IMR-90 (cell line): ENCODE data around the gene DCAF5. TPM values are rescaled to one million over a fixed set of nuclear protein-coding genes. Genes with fewer than 3 reads are reported as not detected.

Experiments used
- ATAC-seq: fragments of 200-7000 bp; cut with Tn5 transposase; 2 replicates; pipeline ENCODE4 v1.9.1; 2020; ENCODE audit warnings: low read depth, mild to moderate bottlenecking, moderate library complexity
- BruUV-seq: library from RNA; stranded (reverse); fragments of 400-500 nt; replicated peaks from 2 replicates; lab custom pipeline; 2021; lab: Mats Ljungman, UMichigan
- CTCF ChIA-PET: fragments of 300-600 bp; formaldehyde crosslinking; extraction: SDS; loops from one replicate; lab custom pipeline; 2021; ENCODE audit warnings: antibody characterized with exemption; lab: Yijun Ruan, JAX
- POLR2A ChIA-PET: fragments of 300-600 bp; sonication (Branson Sonifier 250); formaldehyde crosslinking; loops from one replicate; lab custom pipeline; 2022; ENCODE audit warnings: antibody characterized with exemption; ENCODE audit not compliant: unreplicated experiment; lab: Charles Lee
- DNase-seq: peaks from one replicate; pipeline ENCODE4 v3.0.0; 2013
- H2AFZ ChIP-seq: replicated peaks from 2 replicates; pipeline ENCODE3; 2013; ENCODE audit warnings: low read length, mild to moderate bottlenecking; ENCODE audit not compliant: poor library complexity
- H2AK5ac ChIP-seq: 2 replicates; pipeline ENCODE4 v1.6.1; 2013; ENCODE audit warnings: low read depth, low read length, inconsistent platforms
- H2AK9ac ChIP-seq: replicated peaks from 2 replicates; pipeline ENCODE3; 2013; ENCODE audit warnings: mild to moderate bottlenecking, low read depth, low read length, moderate library complexity; ENCODE audit not compliant: poor library complexity
- H2BK120ac ChIP-seq: 2 replicates; pipeline ENCODE4 v1.6.1; 2013; ENCODE audit warnings: low read depth, low read length, inconsistent platforms
- H2BK15ac ChIP-seq: 3 replicates; pipeline ENCODE4 v1.6.1; 2013; ENCODE audit warnings: low read depth, low read length, inconsistent platforms
- H2BK20ac ChIP-seq: 2 replicates; pipeline ENCODE4 v1.6.1; 2013; ENCODE audit warnings: low read depth, mild to moderate bottlenecking, inconsistent platforms, low read length, moderate library complexity
- H2BK5ac ChIP-seq: 2 replicates; pipeline ENCODE4 v1.6.1; 2013; ENCODE audit warnings: mild to moderate bottlenecking, low read depth, low read length, inconsistent platforms; ENCODE audit not compliant: poor library complexity, severe bottlenecking
- H3K14ac ChIP-seq: replicated peaks from 2 replicates; pipeline ENCODE4 v1.6.1; 2013; ENCODE audit warnings: low read depth, low read length, inconsistent platforms
- H3K18ac ChIP-seq: 2 replicates; pipeline ENCODE4 v1.6.1; 2013; ENCODE audit warnings: low read depth, low read length, control low read depth
- H3K23ac ChIP-seq: 2 replicates; pipeline ENCODE4 v1.6.1; 2013; ENCODE audit warnings: low read depth, low read length, inconsistent platforms
- H3K27ac ChIP-seq: 2 replicates; pipeline ENCODE4 v1.5.1; 2013; ENCODE audit warnings: mild to moderate bottlenecking, control low read depth, low read length; ENCODE audit not compliant: insufficient read depth
- H3K27me3 ChIP-seq: 2 replicates; pipeline ENCODE4 v1.6.1; 2013; ENCODE audit warnings: low read length; ENCODE audit not compliant: control insufficient read depth, insufficient read depth
- H3K36me3 ChIP-seq: 2 replicates; pipeline ENCODE4 v1.6.1; 2013; ENCODE audit warnings: low read length, mixed read lengths; ENCODE audit not compliant: control insufficient read depth, insufficient read depth
- H3K4ac ChIP-seq: 2 replicates; pipeline ENCODE4 v1.6.1; 2013; ENCODE audit warnings: low read depth, low read length, inconsistent platforms
- H3K4me1 ChIP-seq: 2 replicates; pipeline ENCODE4 v1.6.1; 2013; ENCODE audit warnings: low read length, mixed read lengths; ENCODE audit not compliant: control insufficient read depth, insufficient read depth
- H3K4me2 ChIP-seq: 2 replicates; pipeline ENCODE4 v1.6.1; 2013; ENCODE audit warnings: low read depth, mild to moderate bottlenecking, control low read depth, low read length, moderate library complexity
- H3K4me3 ChIP-seq: 2 replicates; pipeline ENCODE4 v1.5.1; 2013; ENCODE audit warnings: low read depth, mild to moderate bottlenecking, control low read depth, low read length, moderate library complexity; ENCODE audit not compliant: insufficient read depth
- H3K56ac ChIP-seq: 2 replicates; pipeline ENCODE4 v1.6.1; 2013; ENCODE audit warnings: low read length, inconsistent platforms; ENCODE audit not compliant: insufficient read depth; ENCODE audit errors: extremely low read depth
- H3K79me1 ChIP-seq, 2 experiments: 2 replicates each; pipeline ENCODE4 v1.6.1; 2013; ENCODE audit warnings: low read length in 2 of 2, inconsistent platforms in 1 of 2, low read depth in 1 of 2
- H3K9ac ChIP-seq: 2 replicates; pipeline ENCODE4 v1.6.1; 2013; ENCODE audit warnings: low read depth, low read length, control low read depth
- H3K9me1 ChIP-seq: 2 replicates; pipeline ENCODE4 v1.6.1; 2013; ENCODE audit warnings: low read length, inconsistent platforms; ENCODE audit not compliant: insufficient read depth
- H3K9me3 ChIP-seq: 2 replicates; pipeline ENCODE4 v1.6.1; 2013; ENCODE audit warnings: low read length; ENCODE audit not compliant: control insufficient read depth, insufficient read depth
- H4K20me1 ChIP-seq: 2 replicates; pipeline ENCODE4 v1.6.1; 2013; ENCODE audit warnings: low read length, inconsistent platforms; ENCODE audit not compliant: insufficient read depth
- H4K5ac ChIP-seq: 2 replicates; pipeline ENCODE4 v1.6.1; 2013; ENCODE audit warnings: mild to moderate bottlenecking, low read depth, low read length, control low read depth
- H4K8ac ChIP-seq, 2 experiments: 2 replicates each; pipeline ENCODE4 v1.6.1; 2013; ENCODE audit warnings: low read depth in 2 of 2, low read length in 2 of 2, control low read depth in 1 of 2, inconsistent platforms in 1 of 2
- H4K91ac ChIP-seq: 2 replicates; pipeline ENCODE4 v1.6.1; 2013; ENCODE audit warnings: low read depth, low read length, inconsistent platforms; ENCODE audit not compliant: insufficient read depth
- BHLHE40 ChIP-seq: fragments of 150-350 bp; IDR thresholded peaks from 2 replicates; pipeline ENCODE4 v1.6.1; 2016; ENCODE audit warnings: mild to moderate bottlenecking, low read depth, low read length
- MAZ ChIP-seq: IDR thresholded peaks from 2 replicates; pipeline ENCODE4 v1.6.1; 2012; ENCODE audit warnings: low read depth, mild to moderate bottlenecking, low read length, improper control_type of control experiment, moderate library complexity, borderline replicate concordance
- MXI1 ChIP-seq: IDR thresholded peaks from 2 replicates; pipeline ENCODE4 v1.6.1; 2012; ENCODE audit warnings: low read depth, mild to moderate bottlenecking, low read length, moderate library complexity, borderline replicate concordance
- RAD21 ChIP-seq: IDR thresholded peaks from 2 replicates; pipeline ENCODE4 v1.6.1; 2012; ENCODE audit warnings: low read length, improper control_type of control experiment
- RFX5 ChIP-seq: IDR thresholded peaks from 2 replicates; pipeline ENCODE4 v1.8.0; 2012; ENCODE audit warnings: low read depth, mild to moderate bottlenecking, low read length, moderate library complexity
- WGBS, 2 experiments: methylation state at CpG; one replicate each; pipeline versions ENCODE4 v1.1.5 to v1.1.7; 2013; ENCODE audit warnings: missing lambda C conversion rate in 2 of 2; ENCODE audit not compliant: insufficient read length in 1 of 2; ENCODE audit errors: extremely low coverage in 2 of 2; 5-methylcytosine and 5-hydroxymethylcytosine counted together
- dilution Hi-C: fragments of 300-500 bp; cut with HindIII; formaldehyde crosslinking; loops from one replicate; pipeline ENCODE4 v1.14.3; 2018; ENCODE audit warnings: low sequenced_read_pairs; ENCODE audit not compliant: unreplicated experiment
- in situ Hi-C: fragments of 300-500 bp; cut with MboI; formaldehyde crosslinking; loops from 3 replicates; pipeline ENCODE4 v1.14.3; 2019; ENCODE audit warnings: low sequenced_read_pairs, inconsistent platforms, mixed read lengths
- intact Hi-C: fragments of 100-400 bp; cut with micrococcal nuclease; formaldehyde crosslinking; loops from 2 replicates; pipeline ENCODE4 v1.10.0; 2022
- polyA plus RNA-seq, 3 experiments: library from polyadenylated mRNA; depleted of rRNA; stranded (reverse); fragments of >200 nt; gene quantifications; 2 replicates each; pipeline ENCODE4 v1.2.3, GENCODE V29; 2012; ENCODE audit warnings: low replicate concordance in 1 of 3
- total RNA-seq: library from RNA; depleted of rRNA; stranded (reverse); fragments of >200 nt; gene quantifications from 2 replicates; pipeline ENCODE4 v1.2.3, GENCODE V29; 2012

The DCAF5 gene
- total and polyA plus RNA-seq, 2 of the 4 experiments (the other 2 are of a cell fraction), result 17.6 to 30.4 TPM

- Histone ChIP-seq H2BK120ac (peak overlapping the region; percentile 60), H3K4ac (peak overlapping the region; percentile 86), H3K18ac (peak overlapping the region; percentile 69), H3K36me3 (peaks cover 13% of the 10 kb centered on the region), H2BK20ac (peak overlapping the region; percentile 72; the same call in 1 of the 2 replicates), H3K9me3 (no peaks in the 10 kb centered on the region), H3K27ac (peak overlapping the region; percentile 73), H3K4me2 (peak overlapping the region; percentile 11), H3K4me1 (peaks cover 25% of the 10 kb centered on the region), H2AK9ac (peak overlapping the region; percentile 47), H4K20me1 (peaks cover 9% of the 10 kb centered on the region; the same call in 1 of the 2 replicates), H4K8ac (peak overlapping the region in 1 of 2 experiments; percentile 62; a peak in 2 of 4 replicates), H3K14ac (peak overlapping the region; percentile 60), H4K91ac (peak overlapping the region; percentile 53), H3K9ac (peak overlapping the region; percentile 34; the same call in 1 of the 2 replicates), H3K4me3 (no peak overlapping the region), H3K9me1 (peaks cover 21% of the 10 kb centered on the region), H2BK5ac (peak overlapping the region; percentile 91), H3K27me3 (no peaks in the 10 kb centered on the region), H4K5ac (0 out of 2 replicates have a peak overlapping the region, but pooled peaks have one; percentile 57), H3K79me1 (peaks cover 36 to 77% of the 10 kb centered on the region in 2 experiments), H2BK15ac (peak overlapping the region; percentile 66; the same call in 2 of the 3 replicates), H3K23ac (peak overlapping the region; percentile 57), H3K56ac (peak overlapping the region; percentile 35; the same call in 1 of the 2 replicates), H2AFZ (no peak overlapping the region), H2AK5ac (peak overlapping the region; percentile 94; the same call in 1 of the 2 replicates)
- TF ChIP-seq MXI1, result 0 out of 2 replicates have a peak, but pooled peaks have one; percentile 28
- TF ChIP-seq RFX5, result no peak
- no peak for TF ChIP-seq MAZ
- TF ChIP-seq RAD21, result no peak
- no peak for TF ChIP-seq BHLHE40
- in situ Hi-C loops (no loop called here), dilution Hi-C loops (no loop called here), intact Hi-C loops (loop anchor here (10.0 kb wide), 1 partner anchor 49 kb away; no protein-coding TSS in a partner anchor)
- POLR2A ChIA-PET, result interaction anchor here (0.9 kb wide), 1 partner anchor 116 kb away, joined by 4 read pairs; no protein-coding TSS in a partner anchor
- DNase-seq (peak; percentile 61), ATAC-seq (peak; percentile 68)
- CTCF ChIA-PET, result interaction anchor here (1.6 kb wide), 1 partner anchor 154 kb away, joined by 3 read pairs; no protein-coding TSS in a partner anchor
- WGBS, 2 experiments, result no CpG with 5 or more reads among the region's 1 CpG
- no TSS peak for BruUV-seq
These were observed 59.1 kb downstream of the DCAF5 start for GRCh38 chr14:69093631-69094421.
